ENCODE measurements around the gene PTPRZ1. TPM values are rescaled to one million over a fixed set of nuclear protein-coding genes. Genes with fewer than 3 reads are reported as not detected.

The PTPRZ1 gene
- total RNA-seq, 3 donors from 2014 or later (not counting 1 experiment from before 2014, with no cell fraction given): not detected

DNA sequence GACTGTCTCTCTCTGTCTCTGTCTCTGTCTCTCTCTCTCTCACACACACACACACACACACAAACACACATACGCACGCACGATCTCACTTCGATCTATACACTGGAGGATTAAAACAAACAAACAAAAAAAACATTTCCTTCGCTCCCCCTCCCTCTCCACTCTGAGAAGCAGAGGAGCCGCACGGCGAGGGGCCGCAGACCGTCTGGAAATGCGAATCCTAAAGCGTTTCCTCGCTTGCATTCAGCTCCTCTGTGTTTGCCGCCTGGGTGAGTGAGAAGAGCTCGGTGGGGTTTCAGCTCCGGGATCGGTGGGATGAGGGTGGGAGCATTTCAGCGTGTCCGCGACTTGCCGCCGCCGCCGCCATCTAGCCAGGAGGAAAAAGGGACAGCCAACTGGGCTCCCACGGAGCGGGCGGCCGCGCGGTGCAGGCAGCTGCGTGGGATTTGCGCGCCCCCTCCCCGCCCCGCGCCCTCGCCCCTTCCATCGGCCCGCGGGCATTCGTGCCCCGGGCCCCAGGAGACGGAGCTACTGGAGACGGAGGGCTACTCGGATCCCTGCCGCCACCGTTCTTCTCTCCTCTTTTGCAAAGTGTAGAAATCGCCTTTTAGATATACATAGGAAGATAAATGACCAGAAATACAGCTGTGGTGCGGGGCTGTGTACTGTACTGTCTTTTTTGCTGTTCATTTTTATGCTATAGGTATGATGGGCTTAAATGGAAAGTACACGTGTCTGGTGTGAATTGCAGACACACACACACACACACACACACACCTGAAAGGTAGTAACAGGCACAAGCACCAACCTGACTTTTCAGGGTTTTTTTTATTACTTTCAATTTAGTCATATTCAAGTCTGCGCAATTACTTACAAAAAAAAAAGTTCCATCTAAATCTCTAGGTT lies 581 bp downstream of the PTPRZ1 start:
- TF ChIP-seq, protein P1, sequence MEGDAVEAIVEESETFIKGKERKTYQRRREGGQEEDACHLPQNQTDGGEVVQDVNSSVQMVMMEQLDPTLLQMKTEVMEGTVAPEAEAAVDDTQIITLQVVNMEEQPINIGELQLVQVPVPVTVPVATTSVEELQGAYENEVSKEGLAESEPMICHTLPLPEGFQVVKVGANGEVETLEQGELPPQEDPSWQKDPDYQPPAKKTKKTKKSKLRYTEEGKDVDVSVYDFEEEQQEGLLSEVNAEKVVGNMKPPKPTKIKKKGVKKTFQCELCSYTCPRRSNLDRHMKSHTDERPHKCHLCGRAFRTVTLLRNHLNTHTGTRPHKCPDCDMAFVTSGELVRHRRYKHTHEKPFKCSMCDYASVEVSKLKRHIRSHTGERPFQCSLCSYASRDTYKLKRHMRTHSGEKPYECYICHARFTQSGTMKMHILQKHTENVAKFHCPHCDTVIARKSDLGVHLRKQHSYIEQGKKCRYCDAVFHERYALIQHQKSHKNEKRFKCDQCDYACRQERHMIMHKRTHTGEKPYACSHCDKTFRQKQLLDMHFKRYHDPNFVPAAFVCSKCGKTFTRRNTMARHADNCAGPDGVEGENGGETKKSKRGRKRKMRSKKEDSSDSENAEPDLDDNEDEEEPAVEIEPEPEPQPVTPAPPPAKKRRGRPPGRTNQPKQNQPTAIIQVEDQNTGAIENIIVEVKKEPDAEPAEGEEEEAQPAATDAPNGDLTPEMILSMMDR (IDR thresholded peaks at IDR 0.05): no peak
- 3% methylated on average over 48 of the region's 51 CpGs for WGBS (ENCODE audit: insufficient coverage)
- H3K27me3 Mint-ChIP-seq (ENCODE audit: low read depth in 2 of 2): peaks cover 23 to 48% of the 10 kb centered on the region in 2 donors
- ATAC-seq (no peak), DNase-seq (no peak)
- Histone ChIP-seq H3K4me3 (ENCODE audit: low read length) (no peak overlapping the region), H3K27me3 (ENCODE audit: control insufficient read depth, insufficient read depth, low read length) (peaks cover 18% of the 10 kb centered on the region), H3K4me1 (ENCODE audit: control insufficient read depth, insufficient read depth, low read length) (no peaks in the 10 kb centered on the region), H3K27ac (ENCODE audit: low read length) (no peak overlapping the region), H3K9me3 (ENCODE audit: control insufficient read depth, insufficient read depth, low read length) (no peaks in the 10 kb centered on the region), H3K36me3 (ENCODE audit: control insufficient read depth, insufficient read depth, low read length) (no peaks in the 10 kb centered on the region)
- no peaks in the 10 kb centered on the region for H3K36me3 Mint-ChIP-seq
- peaks cover 0 to 6% of the 10 kb centered on the region in 2 donors for H3K4me1 Mint-ChIP-seq
- no peak overlapping the region for H3K27ac Mint-ChIP-seq
- H3K4me3 Mint-ChIP-seq: no peak overlapping the region
- peaks cover 4 to 5% of the 10 kb centered on the region in 2 donors for H3K9me3 Mint-ChIP-seq
- intact Hi-C loops (cut with micrococcal nuclease): no loop called here

DNA sequence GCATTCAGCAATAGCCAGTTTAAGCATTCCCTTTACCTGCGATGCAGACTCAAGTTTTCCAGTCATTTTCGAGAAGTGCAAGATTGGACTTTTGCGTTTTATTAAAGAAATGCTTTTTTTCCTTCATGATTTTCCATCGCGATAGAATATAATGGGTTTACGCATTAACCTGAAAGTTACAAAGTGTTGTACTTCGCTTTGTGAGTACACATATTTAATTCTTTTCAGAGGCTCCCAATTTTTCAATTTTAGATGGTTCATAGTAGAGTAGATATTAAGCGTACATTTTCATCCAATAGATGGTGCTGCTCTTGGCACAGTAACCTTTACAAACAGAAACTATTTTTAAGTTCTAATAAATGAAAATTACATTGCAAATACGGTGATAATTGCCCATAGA lies 1.3 kb downstream of the PTPRZ1 start:
- Mint-ChIP-seq H3K9me3 (peaks cover 4 to 5% of the 10 kb centered on the region in 2 donors), H3K36me3 (no peaks in the 10 kb centered on the region), H3K27me3 (ENCODE audit: low read depth in 2 of 2) (peaks cover 23 to 48% of the 10 kb centered on the region in 2 donors), H3K4me3 (no peak overlapping the region), H3K27ac (no peak overlapping the region), H3K4me1 (peaks cover 0 to 6% of the 10 kb centered on the region in 2 donors)
- TF ChIP-seq, protein P1 (IDR thresholded peaks at IDR 0.05): no peak
- WGBS (ENCODE audit: insufficient coverage): 23% methylated on average over 3 of the region's 9 CpGs
- peaks cover 18% of the 10 kb centered on the region for H3K27me3 ChIP-seq (ENCODE audit: control insufficient read depth, insufficient read depth, low read length)
- H3K36me3 ChIP-seq (ENCODE audit: control insufficient read depth, insufficient read depth, low read length): no peaks in the 10 kb centered on the region
- ATAC-seq (no peak), DNase-seq (no peak)
- H3K4me3 ChIP-seq (ENCODE audit: low read length): no peak overlapping the region
- intact Hi-C loops (cut with micrococcal nuclease): no loop called here
- no peaks in the 10 kb centered on the region for H3K9me3 ChIP-seq (ENCODE audit: control insufficient read depth, insufficient read depth, low read length)
- H3K4me1 ChIP-seq (ENCODE audit: control insufficient read depth, insufficient read depth, low read length): no peaks in the 10 kb centered on the region
- no peak overlapping the region for H3K27ac ChIP-seq (ENCODE audit: low read length)

DNA sequence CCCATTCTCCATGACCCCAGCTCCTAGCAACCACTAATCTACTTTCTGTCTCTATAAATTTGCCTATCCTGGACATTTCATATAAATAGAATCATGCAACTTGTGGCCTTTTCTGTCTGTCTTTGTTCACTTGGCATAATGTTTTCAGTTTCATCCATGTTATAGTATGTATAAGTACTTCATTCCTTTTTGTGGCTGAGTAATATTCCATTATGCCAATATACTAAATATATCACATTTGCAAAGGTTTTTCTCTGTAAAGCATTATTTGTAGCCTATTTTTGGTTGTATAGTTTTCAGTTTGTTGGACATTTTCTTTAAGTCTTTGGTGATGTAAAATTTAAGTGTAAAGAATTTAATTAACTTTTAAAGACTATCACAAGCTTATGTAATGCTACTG lies 2.2 kb downstream of the PTPRZ1 start:
- no peak overlapping the region for H3K27ac ChIP-seq (ENCODE audit: low read length)
- H3K36me3 Mint-ChIP-seq: no peaks in the 10 kb centered on the region
- DNase-seq (no peak), ATAC-seq (no peak)
- H3K36me3 ChIP-seq (ENCODE audit: control insufficient read depth, insufficient read depth, low read length): no peaks in the 10 kb centered on the region
- no peaks in the 10 kb centered on the region for H3K4me1 ChIP-seq (ENCODE audit: control insufficient read depth, insufficient read depth, low read length)
- peaks cover 23 to 48% of the 10 kb centered on the region in 2 donors for H3K27me3 Mint-ChIP-seq (ENCODE audit: low read depth in 2 of 2)
- H3K4me1 Mint-ChIP-seq: peaks cover 0 to 6% of the 10 kb centered on the region in 2 donors
- H3K4me3 Mint-ChIP-seq: no peak overlapping the region
- H3K27ac Mint-ChIP-seq: no peak overlapping the region
- H3K4me3 ChIP-seq (ENCODE audit: low read length): no peak overlapping the region
- H3K27me3 ChIP-seq (ENCODE audit: control insufficient read depth, insufficient read depth, low read length): peaks cover 18% of the 10 kb centered on the region
- H3K9me3 Mint-ChIP-seq: peaks cover 4 to 8% of the 10 kb centered on the region in 2 donors
- no peaks in the 10 kb centered on the region for H3K9me3 ChIP-seq (ENCODE audit: control insufficient read depth, insufficient read depth, low read length)
- intact Hi-C loops (cut with micrococcal nuclease): no loop called here
- TF ChIP-seq, protein P1 (IDR thresholded peaks at IDR 0.05): no peak

Data from natural killer cell (primary cell).